GM19455 (cell line): ENCODE results near the gene MIEF1.

Source experiments
- ATAC-seq: cut with Tn5 transposase; IDR thresholded peaks from one replicate; pipeline ENCODE4 v1.9.1; 2021; ENCODE audit not compliant: unreplicated experiment

MIEF1 gene

GRCh38 chr22:39502109-39502788 is at the start of gene MIEF1:
Gene MIEF1, plus strand, starts transcription at chr22:39502290. Its CDS starts 9,005 bp downstream, at chr22:39511295.
- ATAC-seq: peak; percentile 72

GRCh38 chr22:39452740-39453040 is 49.4 kb upstream of the MIEF1 start:
- ATAC-seq: no peak

GRCh38 chr22:39453765-39454378 is 48.2 kb upstream of the MIEF1 start:
- no peak for ATAC-seq

- no peak for ATAC-seq
Observed at GRCh38 chr22:39454385-39454871, 47.7 kb upstream of the MIEF1 start.

- ATAC-seq: no peak
Observed at GRCh38 chr22:39456522-39457197, 45.4 kb upstream of the MIEF1 start, which contains the start of gene MGAT3. Gene MGAT3, plus strand, starts transcription at chr22:39457012. Its CDS starts 30,336 bp downstream, at chr22:39487348.

- no peak for ATAC-seq
Observed at GRCh38 chr22:39457198-39457555, 44.9 kb upstream of the MIEF1 start.

GRCh38 chr22:39457556-39458443 is 44.3 kb upstream of the MIEF1 start:
- no peak for ATAC-seq

GRCh38 chr22:39458444-39459083 is 43.5 kb upstream of the MIEF1 start:
- ATAC-seq: no peak

- no peak for ATAC-seq
Observed at GRCh38 chr22:39459681-39460080, 42.4 kb upstream of the MIEF1 start.

GRCh38 chr22:39462443-39463221 is 39.5 kb upstream of the MIEF1 start:
- ATAC-seq: no peak

- no peak for ATAC-seq
Observed at GRCh38 chr22:39463277-39463676, 38.8 kb upstream of the MIEF1 start.

GRCh38 chr22:39463931-39464390 is 38.1 kb upstream of the MIEF1 start:
- no peak for ATAC-seq

- no peak for ATAC-seq
Observed at GRCh38 chr22:39466228-39467006, 35.7 kb upstream of the MIEF1 start.

GRCh38 chr22:39467390-39467895 is 34.6 kb upstream of the MIEF1 start:
- ATAC-seq: no peak

GRCh38 chr22:39468487-39469325 is 33.4 kb upstream of the MIEF1 start:
- no peak for ATAC-seq

- ATAC-seq: no peak
Observed at GRCh38 chr22:39469326-39469680, 32.8 kb upstream of the MIEF1 start.

GRCh38 chr22:39469681-39470450 is 32.2 kb upstream of the MIEF1 start:
- no peak for ATAC-seq
